GM12878 (cell line): ENCODE data around the gene EZH2. TPM values are rescaled to one million over a fixed set of nuclear protein-coding genes. Genes with fewer than 3 reads are reported as not detected.

Experiments used
- ATAC-seq: fragments of 200-7000 bp; cut with Tn5 transposase; 3 replicates; pipeline ENCODE4 v1.9.1; 2020; ENCODE audit warnings: mild to moderate bottlenecking, moderate library complexity
- BruUV-seq: library from RNA; stranded (reverse); fragments of 400-500 nt; replicated peaks from 2 replicates; lab custom pipeline; 2021; lab: Mats Ljungman, UMichigan
- CTCF ChIA-PET: fragments of 300-600 bp; sonication (Branson Sonifier 250); formaldehyde crosslinking; extraction: SDS; loops from one replicate; lab custom pipeline; 2021; ENCODE audit warnings: inconsistent platforms; lab: Yijun Ruan, JAX
- POLR2A ChIA-PET: fragments of 350-600 bp; formaldehyde crosslinking; extraction: SDS; loops from one replicate; lab custom pipeline; 2021; ENCODE audit warnings: inconsistent platforms; lab: Charles Lee
- RAD21 ChIA-PET: fragments of 300-600 bp; sonication (Branson Sonifier 250); formaldehyde crosslinking; loops from one replicate; lab custom pipeline; 2023; ENCODE audit warnings: antibody characterized with exemption; ENCODE audit not compliant: unreplicated experiment; lab: Charles Lee
- SMC1A ChIA-PET: fragments of 300-600 bp; sonication (Branson Sonifier 250); formaldehyde crosslinking; loops from one replicate; lab custom pipeline; 2023; ENCODE audit not compliant: unreplicated experiment, uncharacterized antibody; lab: Charles Lee
- DNase-seq: peaks from one replicate; pipeline ENCODE4 v3.0.0-alpha.2; 2011; ENCODE audit warnings: low read depth, low spot score
- FAIRE-seq: peaks from 3 replicates; lab custom pipeline; 2011; peaks lifted over from hg19 to GRCh38; lab: Jason Lieb, UNC
- H2AFZ ChIP-seq: 2 replicates; pipeline ENCODE4 v1.6.0; 2011; ENCODE audit warnings: low read depth, low read length, control low read depth; ENCODE audit not compliant: control insufficient read depth
- H3K27ac ChIP-seq: 2 replicates; pipeline ENCODE4 v1.5.1; 2011; ENCODE audit warnings: control low read depth; ENCODE audit not compliant: control insufficient read depth, insufficient read depth
- H3K27me3 ChIP-seq, 2 experiments: replicated peaks in 1 of 2; 2 replicates each; pipeline versions ENCODE4 v1.6.0 to v1.6.1; 2011; ENCODE audit warnings: low read length in 1 of 2; ENCODE audit not compliant: control insufficient read depth in 2 of 2, insufficient read depth in 2 of 2
- H3K36me3 ChIP-seq, 2 experiments: 2 replicates each; pipeline ENCODE4 v1.5.1; 2011; ENCODE audit warnings: low read length in 1 of 2; ENCODE audit not compliant: control insufficient read depth in 2 of 2, insufficient read depth in 2 of 2
- H3K4me1 ChIP-seq: 2 replicates; pipeline ENCODE4 v1.6.1; 2011; ENCODE audit warnings: mild to moderate bottlenecking, low read length, moderate library complexity, mixed read lengths; ENCODE audit not compliant: control insufficient read depth, insufficient read depth
- H3K4me2 ChIP-seq: 2 replicates; pipeline ENCODE4 v1.6.0; 2011; ENCODE audit warnings: control low read depth; ENCODE audit not compliant: control insufficient read depth, insufficient read depth
- H3K4me3 ChIP-seq: fragments of 200-600 bp; sonication (generic); 2 replicates; pipeline ENCODE4 v1.5.1; 2016
- H3K79me2 ChIP-seq: 2 replicates; pipeline ENCODE4 v1.6.0; 2011; ENCODE audit warnings: low read length; ENCODE audit not compliant: control insufficient read depth, insufficient read depth
- H3K9ac ChIP-seq: 2 replicates; pipeline ENCODE4 v1.8.0; 2011; ENCODE audit warnings: low read length, control low read depth, mixed read lengths; ENCODE audit not compliant: control insufficient read depth, insufficient read depth
- H3K9me3 ChIP-seq: replicated peaks from 3 replicates; pipeline ENCODE4 v1.5.1; 2011; ENCODE audit warnings: mild to moderate bottlenecking, low read length; ENCODE audit not compliant: control insufficient read depth, insufficient read depth
- H4K20me1 ChIP-seq: 2 replicates; pipeline ENCODE4 v1.6.0; 2011; ENCODE audit not compliant: control insufficient read depth, insufficient read depth
- BMI1 ChIP-seq: fragments of 450-650 bp; IDR thresholded peaks from 2 replicates; pipeline ENCODE4 v1.6.1; 2016; ENCODE audit warnings: mild to moderate bottlenecking, moderate library complexity, borderline replicate concordance
- CREB1 ChIP-seq: IDR thresholded peaks from 2 replicates; pipeline ENCODE4 v1.6.1; 2012; ENCODE audit warnings: low read depth, mild to moderate bottlenecking, inconsistent platforms
- FOS ChIP-seq: IDR thresholded peaks from 3 replicates; pipeline ENCODE4 v1.6.1; 2011; ENCODE audit warnings: borderline replicate concordance; ENCODE audit not compliant: insufficient read length; ENCODE audit errors: extremely low read depth
- MXI1 ChIP-seq: fragments of 150-350 bp; IDR thresholded peaks from 2 replicates; pipeline ENCODE4 v1.6.1; 2011; ENCODE audit warnings: low read depth, mild to moderate bottlenecking, inconsistent platforms, low read length, improper control_type of control experiment
- NR2F1 ChIP-seq: fragments of 450-650 bp; conservative IDR thresholded peaks from 2 replicates; pipeline ENCODE4 v1.6.1; 2017; ENCODE audit warnings: mild to moderate bottlenecking
- RCOR1 ChIP-seq: conservative IDR thresholded peaks from 2 replicates; pipeline ENCODE4 v1.6.1; 2012; ENCODE audit warnings: low read depth, low read length, improper control_type of control experiment
- SP1 ChIP-seq: IDR thresholded peaks from one replicate; pipeline ENCODE4 v1.6.1; 2011; ENCODE audit warnings: low read depth, low read length
- STAT3 ChIP-seq: IDR thresholded peaks from 2 replicates; pipeline ENCODE4 v1.6.1; 2011; ENCODE audit warnings: low read depth, low read length, improper control_type of control experiment
- TCF12 ChIP-seq: IDR thresholded peaks from 2 replicates; pipeline ENCODE4 v1.6.1; 2011; ENCODE audit warnings: low read depth, mild to moderate bottlenecking, low read length
- WGBS: methylation state at CpG from one replicate; pipeline ENCODE4 v1.1.6; 2016; ENCODE audit warnings: low lambda C conversion rate; ENCODE audit not compliant: insufficient replicate concordance, insufficient coverage; ENCODE audit errors: missing lambda C conversion rate; 5-methylcytosine and 5-hydroxymethylcytosine counted together
- in situ Hi-C: fragments of 300-500 bp; cut with MboI; formaldehyde crosslinking; loops from 9 replicates; pipeline ENCODE4 v1.14.3; 2018; ENCODE audit warnings: mixed read lengths
- intact Hi-C: fragments of 100-400 bp; cut with micrococcal nuclease; formaldehyde crosslinking; loops from one replicate; pipeline ENCODE4 v1.14.2; 2022; ENCODE audit not compliant: unreplicated experiment
- polyA plus RNA-seq, 11 experiments: library from polyadenylated mRNA; depleted of rRNA in 4 of 11; unstranded in 6 of 11; stranded (reverse) in 5 of 11; fragments of >200 nt; fragmentation: Nextera tagmentation in 4 of 11; fragmentation: Illumina TruSeq in 1 of 11; extraction: Ambion mirVana in 4 of 11; extraction: Trizol in 1 of 11; gene quantifications; 1 replicate in 1 of 11; 2 replicates in 10 of 11; pipeline versions ENCODE4 v1.2.1 to v1.2.3, GENCODE V29; 2011 to 2016; ENCODE audit warnings: inconsistent platforms in 2 of 11, missing spikeins in 2 of 11, low read depth in 1 of 11
- total RNA-seq, 4 experiments: library from RNA; depleted of rRNA in 3 of 4; stranded (reverse); fragments of >200 nt in 3 of 4; fragmentation: Illumina TruSeq in 1 of 4; extraction: Trizol in 1 of 4; gene quantifications; 2 replicates each; pipeline versions ENCODE4 v1.2.1 to v1.2.3, GENCODE V29; 2013 to 2021
- TF ChIP-seq, protein P1 (sequence below), 3 experiments: IDR thresholded peaks in 2 of 3; conservative IDR thresholded peaks in 1 of 3; 2 replicates each; pipeline ENCODE4 v1.5.1; 2011; ENCODE audit warnings: low read depth in 3 of 3, low read length in 3 of 3, mild to moderate bottlenecking in 3 of 3, control low read depth in 2 of 3, moderate library complexity in 2 of 3, inconsistent platforms in 1 of 3, mixed read lengths in 1 of 3; ENCODE audit not compliant: control insufficient read depth in 2 of 3, insufficient read depth in 1 of 3; ENCODE audit errors: extremely low read depth in 1 of 3
- TF ChIP-seq, protein P2 (sequence below): fragments of 450-650 bp; IDR thresholded peaks from 2 replicates; pipeline ENCODE4 v1.6.1; 2017; ENCODE audit warnings: low read depth, mild to moderate bottlenecking, moderate library complexity
- TF ChIP-seq, protein P3 (sequence below): fragments of 150-350 bp; IDR thresholded peaks from 2 replicates; pipeline ENCODE4 v1.6.1; 2014; ENCODE audit warnings: mild to moderate bottlenecking, low read depth, low read length
- TF ChIP-seq, protein P4 (sequence below): fragments of 450-650 bp; IDR thresholded peaks from 2 replicates; pipeline ENCODE4 v1.6.1; 2014; ENCODE audit warnings: mild to moderate bottlenecking
- TF ChIP-seq, protein P5 (sequence below): fragments of 450-650 bp; IDR thresholded peaks from 2 replicates; pipeline ENCODE4 v1.6.1; 2018; ENCODE audit warnings: borderline replicate concordance, mild to moderate bottlenecking; ENCODE audit not compliant: partially characterized antibody

Gene EZH2
- total and polyA plus RNA-seq, 10 of the 15 experiments (the other 5 are each of a cell fraction or from before 2014, with no cell fraction given): 19.4 to 69.6 (median 40.8) TPM

DNA sequence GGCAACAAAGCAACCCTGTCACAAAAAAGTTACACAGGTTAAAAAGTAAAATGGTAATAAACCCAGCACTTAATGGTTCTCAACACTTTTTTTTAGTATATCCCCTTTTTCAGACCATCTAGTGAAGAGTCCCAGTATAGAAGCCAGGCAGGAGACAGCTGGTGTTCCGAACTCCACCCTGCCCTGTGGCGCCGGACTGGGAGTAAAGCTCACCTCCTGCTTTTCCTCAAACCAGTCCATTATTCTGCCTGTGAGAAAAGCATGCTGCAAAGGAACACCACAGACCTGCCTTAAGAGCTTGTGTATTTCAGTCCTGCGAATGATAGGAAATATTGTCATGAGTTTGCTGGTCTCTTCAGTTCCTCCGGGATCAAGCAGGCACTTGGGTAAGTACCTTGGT lies 81.0 kb downstream of the EZH2 start (continued):
- TF ChIP-seq, protein P1, sequence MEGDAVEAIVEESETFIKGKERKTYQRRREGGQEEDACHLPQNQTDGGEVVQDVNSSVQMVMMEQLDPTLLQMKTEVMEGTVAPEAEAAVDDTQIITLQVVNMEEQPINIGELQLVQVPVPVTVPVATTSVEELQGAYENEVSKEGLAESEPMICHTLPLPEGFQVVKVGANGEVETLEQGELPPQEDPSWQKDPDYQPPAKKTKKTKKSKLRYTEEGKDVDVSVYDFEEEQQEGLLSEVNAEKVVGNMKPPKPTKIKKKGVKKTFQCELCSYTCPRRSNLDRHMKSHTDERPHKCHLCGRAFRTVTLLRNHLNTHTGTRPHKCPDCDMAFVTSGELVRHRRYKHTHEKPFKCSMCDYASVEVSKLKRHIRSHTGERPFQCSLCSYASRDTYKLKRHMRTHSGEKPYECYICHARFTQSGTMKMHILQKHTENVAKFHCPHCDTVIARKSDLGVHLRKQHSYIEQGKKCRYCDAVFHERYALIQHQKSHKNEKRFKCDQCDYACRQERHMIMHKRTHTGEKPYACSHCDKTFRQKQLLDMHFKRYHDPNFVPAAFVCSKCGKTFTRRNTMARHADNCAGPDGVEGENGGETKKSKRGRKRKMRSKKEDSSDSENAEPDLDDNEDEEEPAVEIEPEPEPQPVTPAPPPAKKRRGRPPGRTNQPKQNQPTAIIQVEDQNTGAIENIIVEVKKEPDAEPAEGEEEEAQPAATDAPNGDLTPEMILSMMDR (IDR thresholded peaks at IDR 0.05 in 2 of 3, conservative IDR thresholded peaks at IDR 0.05 in 1 of 3; ENCODE audit: control insufficient read depth in 2 of 3, extremely low read depth in 1 of 3, insufficient read depth in 1 of 3, low read depth in 3 of 3, low read length in 3 of 3): no peak
- TF ChIP-seq BMI1 (no peak), MXI1 (no peak), TCF12 (no peak)

DNA sequence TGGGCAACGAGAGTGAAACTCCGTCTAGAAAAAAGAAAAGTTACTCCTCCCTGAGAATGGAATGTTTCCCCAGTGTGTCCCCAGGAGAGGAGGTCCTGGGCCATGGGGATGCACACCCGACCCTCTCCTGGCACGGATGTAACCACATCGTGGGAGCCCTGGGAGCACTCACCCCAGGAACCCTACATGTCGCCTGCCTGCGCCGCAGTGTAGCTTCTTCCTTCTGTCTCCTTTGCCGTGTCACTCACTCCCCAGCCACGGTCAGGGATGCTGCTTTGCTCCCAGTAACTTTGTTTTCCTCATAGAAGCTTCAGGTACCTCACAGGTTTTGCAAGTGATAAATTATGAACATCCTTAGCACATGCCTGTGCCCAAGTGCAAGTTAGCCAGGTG lies 82.0 kb downstream of the EZH2 start:
- no peaks in the 10 kb centered on the region for H3K79me2 ChIP-seq
- H3K27ac ChIP-seq: no peak overlapping the region
- WGBS: 98% methylated on average over 10 of the region's 10 CpGs
- in situ Hi-C loops: no loop called here
- no peak overlapping the region for H3K9ac ChIP-seq
- no peak overlapping the region for H3K4me2 ChIP-seq
- FAIRE-seq (no peak), DNase-seq (no peak), ATAC-seq (no peak)
- BruUV-seq: no TSS peak
- H3K4me1 ChIP-seq: no peaks in the 10 kb centered on the region
- H3K36me3 ChIP-seq: peaks cover 15 to 23% of the 10 kb centered on the region in 2 experiments
- no peak overlapping the region for H3K4me3 ChIP-seq
- intact Hi-C loops: loop anchor here (10.0 kb wide), 1 partner anchor 163 kb away; no protein-coding TSS in a partner anchor
- ChIA-PET POLR2A (no interaction called here), CTCF (interaction anchor here (1.0 kb wide), 1 partner anchor 161 kb away, joined by 4 read pairs; no protein-coding TSS in a partner anchor), RAD21 (no interaction called here), SMC1A (interaction anchor here (1.0 kb wide), 1 partner anchor 15 kb away, joined by 3 read pairs; no protein-coding TSS in a partner anchor)
- no peaks in the 10 kb centered on the region for H4K20me1 ChIP-seq
- no peak overlapping the region for H2AFZ ChIP-seq
- no peaks in the 10 kb centered on the region for H3K9me3 ChIP-seq
- H3K27me3 ChIP-seq: no peaks in the 10 kb centered on the region
- TF ChIP-seq SP1 (no peak), STAT3 (no peak), RCOR1 (no peak), CREB1 (no peak), FOS (no peak), NR2F1 (no peak)
- TF ChIP-seq, protein P2, sequence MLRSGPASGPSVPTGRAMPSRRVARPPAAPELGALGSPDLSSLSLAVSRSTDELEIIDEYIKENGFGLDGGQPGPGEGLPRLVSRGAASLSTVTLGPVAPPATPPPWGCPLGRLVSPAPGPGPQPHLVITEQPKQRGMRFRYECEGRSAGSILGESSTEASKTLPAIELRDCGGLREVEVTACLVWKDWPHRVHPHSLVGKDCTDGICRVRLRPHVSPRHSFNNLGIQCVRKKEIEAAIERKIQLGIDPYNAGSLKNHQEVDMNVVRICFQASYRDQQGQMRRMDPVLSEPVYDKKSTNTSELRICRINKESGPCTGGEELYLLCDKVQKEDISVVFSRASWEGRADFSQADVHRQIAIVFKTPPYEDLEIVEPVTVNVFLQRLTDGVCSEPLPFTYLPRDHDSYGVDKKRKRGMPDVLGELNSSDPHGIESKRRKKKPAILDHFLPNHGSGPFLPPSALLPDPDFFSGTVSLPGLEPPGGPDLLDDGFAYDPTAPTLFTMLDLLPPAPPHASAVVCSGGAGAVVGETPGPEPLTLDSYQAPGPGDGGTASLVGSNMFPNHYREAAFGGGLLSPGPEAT: no peak
- TF ChIP-seq, protein P3, sequence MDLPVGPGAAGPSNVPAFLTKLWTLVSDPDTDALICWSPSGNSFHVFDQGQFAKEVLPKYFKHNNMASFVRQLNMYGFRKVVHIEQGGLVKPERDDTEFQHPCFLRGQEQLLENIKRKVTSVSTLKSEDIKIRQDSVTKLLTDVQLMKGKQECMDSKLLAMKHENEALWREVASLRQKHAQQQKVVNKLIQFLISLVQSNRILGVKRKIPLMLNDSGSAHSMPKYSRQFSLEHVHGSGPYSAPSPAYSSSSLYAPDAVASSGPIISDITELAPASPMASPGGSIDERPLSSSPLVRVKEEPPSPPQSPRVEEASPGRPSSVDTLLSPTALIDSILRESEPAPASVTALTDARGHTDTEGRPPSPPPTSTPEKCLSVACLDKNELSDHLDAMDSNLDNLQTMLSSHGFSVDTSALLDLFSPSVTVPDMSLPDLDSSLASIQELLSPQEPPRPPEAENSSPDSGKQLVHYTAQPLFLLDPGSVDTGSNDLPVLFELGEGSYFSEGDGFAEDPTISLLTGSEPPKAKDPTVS: no peak
- TF ChIP-seq, protein P4, sequence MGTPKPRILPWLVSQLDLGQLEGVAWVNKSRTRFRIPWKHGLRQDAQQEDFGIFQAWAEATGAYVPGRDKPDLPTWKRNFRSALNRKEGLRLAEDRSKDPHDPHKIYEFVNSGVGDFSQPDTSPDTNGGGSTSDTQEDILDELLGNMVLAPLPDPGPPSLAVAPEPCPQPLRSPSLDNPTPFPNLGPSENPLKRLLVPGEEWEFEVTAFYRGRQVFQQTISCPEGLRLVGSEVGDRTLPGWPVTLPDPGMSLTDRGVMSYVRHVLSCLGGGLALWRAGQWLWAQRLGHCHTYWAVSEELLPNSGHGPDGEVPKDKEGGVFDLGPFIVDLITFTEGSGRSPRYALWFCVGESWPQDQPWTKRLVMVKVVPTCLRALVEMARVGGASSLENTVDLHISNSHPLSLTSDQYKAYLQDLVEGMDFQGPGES: no peak
- TF ChIP-seq, protein P5, sequence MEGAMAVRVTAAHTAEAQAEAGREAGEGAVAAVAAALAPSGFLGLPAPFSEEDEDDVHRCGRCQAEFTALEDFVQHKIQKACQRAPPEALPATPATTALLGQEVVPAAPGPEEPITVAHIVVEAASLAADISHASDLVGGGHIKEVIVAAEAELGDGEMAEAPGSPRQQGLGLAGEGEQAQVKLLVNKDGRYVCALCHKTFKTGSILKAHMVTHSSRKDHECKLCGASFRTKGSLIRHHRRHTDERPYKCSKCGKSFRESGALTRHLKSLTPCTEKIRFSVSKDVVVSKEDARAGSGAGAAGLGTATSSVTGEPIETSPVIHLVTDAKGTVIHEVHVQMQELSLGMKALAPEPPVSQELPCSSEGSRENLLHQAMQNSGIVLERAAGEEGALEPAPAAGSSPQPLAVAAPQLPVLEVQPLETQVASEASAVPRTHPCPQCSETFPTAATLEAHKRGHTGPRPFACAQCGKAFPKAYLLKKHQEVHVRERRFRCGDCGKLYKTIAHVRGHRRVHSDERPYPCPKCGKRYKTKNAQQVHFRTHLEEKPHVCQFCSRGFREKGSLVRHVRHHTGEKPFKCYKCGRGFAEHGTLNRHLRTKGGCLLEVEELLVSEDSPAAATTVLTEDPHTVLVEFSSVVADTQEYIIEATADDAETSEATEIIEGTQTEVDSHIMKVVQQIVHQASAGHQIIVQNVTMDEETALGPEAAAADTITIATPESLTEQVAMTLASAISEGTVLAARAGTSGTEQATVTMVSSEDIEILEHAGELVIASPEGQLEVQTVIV: no peak
